HG02981 (cell line): ENCODE results near the gene BPIFB6.

Experiments
- ATAC-seq: cut with Tn5 transposase; IDR thresholded peaks from one replicate; pipeline ENCODE4 v1.9.1; 2021; ENCODE audit warnings: mild to moderate bottlenecking, moderate library complexity; ENCODE audit not compliant: unreplicated experiment

BPIFB6 gene

GRCh38 chr20:33082546-33082945, 51.1 kb downstream of the BPIFB6 start:
- no peak for ATAC-seq

- ATAC-seq = no peak
Measured at GRCh38 chr20:33083544-33084340, 52.3 kb downstream of the BPIFB6 start.

- ATAC-seq = no peak
Measured at GRCh38 chr20:33084722-33085121, 53.3 kb downstream of the BPIFB6 start.

GRCh38 chr20:33086052-33086722, 54.7 kb downstream of the BPIFB6 start:
- ATAC-seq = no peak

- no peak for ATAC-seq
Measured at GRCh38 chr20:33091147-33091546, 59.7 kb downstream of the BPIFB6 start.

- ATAC-seq = no peak
Measured at GRCh38 chr20:33091693-33092092, 60.2 kb downstream of the BPIFB6 start.

GRCh38 chr20:33092361-33092760, 60.9 kb downstream of the BPIFB6 start:
- no peak for ATAC-seq

- no peak for ATAC-seq
Measured at GRCh38 chr20:33093074-33093473, 61.6 kb downstream of the BPIFB6 start.

GRCh38 chr20:33093582-33093981, 62.1 kb downstream of the BPIFB6 start:
- ATAC-seq = no peak
